NCI-H1436 treated with DMSO at 0.1 percent for 48 hours (cell line): ENCODE measurements around the gene KRI1.
A peak's percentile ranks its signal among the peaks of the same experiment; 100 is the strongest.

Experiments
- DNase-seq: peaks from one replicate; lab custom pipeline; 2025; lab: John Stamatoyannopoulos, UW

KRI1 gene

DNA sequence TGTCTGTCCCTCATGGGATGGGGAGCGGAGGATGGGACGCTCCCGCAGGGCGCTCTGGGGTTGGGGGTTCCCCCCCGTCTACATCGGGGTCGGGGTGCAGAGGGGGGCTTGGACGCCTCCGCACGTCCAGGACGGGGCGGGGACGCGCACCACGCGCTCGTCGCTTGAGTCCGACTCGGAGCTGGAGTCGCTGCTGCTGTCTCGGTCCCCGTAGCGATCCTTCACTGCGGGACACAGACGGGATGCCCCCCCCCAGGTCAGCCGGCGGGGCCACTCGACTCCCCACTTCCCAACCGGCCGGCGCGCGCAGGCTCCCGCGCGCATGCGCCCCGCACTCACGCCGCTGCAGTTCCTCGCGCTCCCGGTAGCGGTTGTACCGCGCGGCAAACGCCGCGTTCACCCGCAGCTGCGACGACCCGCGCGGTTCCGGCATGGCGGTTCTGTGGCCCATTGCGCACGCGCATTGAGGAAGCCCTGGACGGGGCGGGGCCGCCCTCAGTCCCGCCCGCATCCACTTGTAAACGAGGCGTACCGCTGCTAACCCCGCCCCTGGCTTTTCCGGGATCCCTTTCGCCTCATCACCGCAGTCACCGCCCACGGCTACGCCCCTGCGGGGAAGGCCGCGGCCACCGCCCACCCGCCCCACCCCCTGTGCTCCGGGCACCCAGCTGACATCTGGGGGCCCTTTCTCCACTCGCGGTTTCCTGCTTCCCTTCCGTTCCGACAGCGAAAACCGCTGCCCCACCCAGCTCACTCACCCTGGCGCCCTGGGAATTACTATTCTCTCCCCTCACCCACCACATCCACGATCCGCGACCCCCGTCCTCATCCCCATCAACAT is at the start of gene KRI1:
TSS of gene KRI1 (minus strand) at position 444 of the 841 bp plus-strand sequence. CDS start at position 433, 11 bp downstream.
- peak; percentile 77 for DNase-seq

DNA sequence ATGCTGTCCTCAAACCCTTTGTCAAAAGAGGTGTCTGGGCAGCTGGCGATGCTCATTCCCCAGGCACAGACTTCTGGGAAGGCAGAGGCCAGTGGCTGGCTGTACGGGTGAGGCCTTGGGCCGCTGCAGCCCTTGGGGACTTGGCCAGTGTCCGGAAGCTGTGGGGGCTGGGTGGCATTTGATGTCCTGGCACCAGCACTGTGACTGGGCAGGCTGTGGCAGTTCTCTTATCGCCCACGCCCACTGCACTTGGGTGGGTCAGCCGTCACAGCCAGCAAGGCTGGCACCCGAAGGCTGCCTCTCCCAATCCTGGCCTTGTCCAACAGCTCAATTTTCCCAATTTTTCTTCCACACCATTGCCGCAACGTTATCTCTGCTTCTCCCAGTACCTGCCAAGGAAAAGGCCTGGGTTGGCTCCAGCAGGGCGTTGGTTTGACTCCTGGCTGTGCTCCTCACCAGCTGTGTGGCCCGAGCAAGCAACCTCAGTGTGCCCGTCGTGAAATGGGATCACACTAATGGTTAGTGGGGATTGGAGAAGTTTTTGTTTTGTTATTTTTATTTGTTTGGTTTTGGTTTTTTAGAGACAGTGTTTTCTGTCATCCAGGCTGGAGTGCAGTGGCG is 46.8 kb upstream of the KRI1 start:
- no peak for DNase-seq

DNA sequence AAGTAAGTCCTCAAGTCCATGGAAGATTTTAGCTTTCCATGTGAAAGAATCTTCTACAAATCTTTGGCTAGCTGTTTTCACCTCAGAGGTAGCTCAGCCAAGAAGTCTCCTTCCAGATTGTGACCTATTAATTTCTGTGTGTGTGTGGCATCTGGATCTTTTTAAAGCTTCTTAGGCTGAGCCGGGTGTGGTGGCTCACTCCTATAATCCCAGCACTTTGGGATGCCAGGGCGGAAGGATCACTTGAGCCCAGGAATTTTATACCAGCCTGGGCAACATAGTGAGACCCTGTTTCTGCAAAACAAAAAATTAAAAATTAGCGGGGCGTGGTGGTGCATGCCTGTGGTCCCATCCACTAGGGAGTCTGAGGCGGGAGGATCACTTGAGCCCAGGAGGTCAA is 46.1 kb upstream of the KRI1 start:
- no peak for DNase-seq

DNA sequence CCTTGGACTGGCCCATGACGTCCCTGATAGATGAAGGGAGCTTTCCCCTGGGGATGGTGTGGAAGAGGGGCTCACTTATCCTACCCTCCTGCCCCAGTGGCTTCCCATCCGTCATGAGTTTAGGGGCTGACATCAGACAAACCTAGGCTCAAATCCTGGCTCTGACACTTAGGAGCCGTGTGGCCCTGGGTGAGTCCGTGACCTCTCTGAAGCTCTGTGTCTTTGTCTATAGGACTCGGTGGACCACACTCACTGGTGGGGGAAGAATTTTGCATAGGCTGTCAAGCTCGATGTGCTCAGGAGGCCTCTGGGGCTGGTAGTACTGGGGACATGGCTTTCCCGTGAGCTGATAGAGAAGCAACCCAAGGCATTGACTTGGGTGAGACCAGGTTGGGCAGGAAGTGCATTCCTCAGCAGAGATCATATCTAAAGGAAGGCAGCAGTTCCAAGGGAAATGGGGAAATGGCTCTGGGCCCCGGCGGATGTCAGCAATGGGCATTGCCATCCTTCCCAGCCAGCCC is 38.7 kb upstream of the KRI1 start:
- no peak for DNase-seq

DNA sequence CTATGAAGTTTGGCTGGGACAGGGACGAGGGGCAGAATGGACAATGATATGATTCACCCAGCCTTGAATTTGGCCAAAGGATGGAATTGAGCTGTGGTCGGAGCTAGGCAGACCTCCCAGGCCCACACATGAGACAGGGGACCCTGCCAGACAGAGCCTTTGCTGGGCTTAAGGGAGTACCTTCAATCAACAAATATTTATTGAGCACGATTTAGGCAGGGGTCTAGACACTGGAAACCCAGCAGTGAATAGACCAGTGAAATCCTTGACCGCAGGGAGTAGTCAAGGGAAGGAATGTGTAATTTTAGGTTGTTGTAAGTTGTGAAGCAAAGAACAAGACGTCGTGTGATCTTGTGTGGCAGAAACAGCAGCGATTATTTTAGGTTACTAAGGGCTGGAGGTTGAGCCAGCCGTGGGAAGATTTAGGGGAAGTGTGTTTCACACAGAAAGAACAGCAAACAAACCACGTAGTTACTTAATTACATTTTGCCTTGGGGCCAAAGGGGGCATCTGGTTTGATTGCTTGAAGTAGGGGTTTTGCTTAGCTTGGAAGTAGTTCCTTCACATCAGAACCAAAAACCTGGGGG is 38.2 kb upstream of the KRI1 start:
- no peak for DNase-seq

DNA sequence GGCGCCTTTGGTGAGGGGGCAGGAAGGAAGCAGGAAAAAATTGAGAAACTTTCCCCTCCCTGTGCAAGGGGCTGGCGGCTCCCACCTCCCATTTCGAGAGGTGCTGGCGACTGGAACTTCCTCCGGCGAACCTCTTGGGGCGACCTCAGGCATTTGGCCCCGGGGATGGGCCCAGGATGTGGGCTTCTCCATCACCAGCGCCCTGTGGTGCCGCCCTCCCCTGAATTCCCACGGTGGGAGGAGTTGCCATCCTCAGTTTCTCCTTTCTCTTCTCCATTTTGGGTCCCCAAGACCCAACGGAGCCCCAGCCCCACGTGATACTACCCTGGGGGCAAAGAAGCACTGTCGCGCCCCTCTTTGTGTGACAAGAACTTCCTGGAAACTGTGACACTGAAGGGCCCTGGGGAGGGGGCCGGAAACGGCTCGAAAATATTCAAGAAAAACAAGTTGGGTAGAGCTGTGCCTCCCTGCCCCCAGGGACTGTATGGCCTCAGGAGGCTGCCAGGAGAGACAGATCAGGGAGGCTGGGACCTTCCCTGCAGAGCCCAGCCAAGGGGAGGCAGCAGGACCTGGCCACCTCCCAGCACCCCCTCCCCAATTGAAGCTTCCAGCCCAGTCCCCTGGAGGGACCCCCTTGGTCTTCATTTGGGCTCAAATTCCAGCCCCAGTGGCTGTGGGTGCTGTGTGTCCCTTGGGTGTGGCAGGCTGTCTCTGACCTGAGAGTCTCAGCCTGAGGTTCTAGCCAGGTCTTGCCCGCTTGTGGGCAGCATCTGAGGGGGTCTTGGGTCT is 37.5 kb upstream of the KRI1 start:
- no peak for DNase-seq

DNA sequence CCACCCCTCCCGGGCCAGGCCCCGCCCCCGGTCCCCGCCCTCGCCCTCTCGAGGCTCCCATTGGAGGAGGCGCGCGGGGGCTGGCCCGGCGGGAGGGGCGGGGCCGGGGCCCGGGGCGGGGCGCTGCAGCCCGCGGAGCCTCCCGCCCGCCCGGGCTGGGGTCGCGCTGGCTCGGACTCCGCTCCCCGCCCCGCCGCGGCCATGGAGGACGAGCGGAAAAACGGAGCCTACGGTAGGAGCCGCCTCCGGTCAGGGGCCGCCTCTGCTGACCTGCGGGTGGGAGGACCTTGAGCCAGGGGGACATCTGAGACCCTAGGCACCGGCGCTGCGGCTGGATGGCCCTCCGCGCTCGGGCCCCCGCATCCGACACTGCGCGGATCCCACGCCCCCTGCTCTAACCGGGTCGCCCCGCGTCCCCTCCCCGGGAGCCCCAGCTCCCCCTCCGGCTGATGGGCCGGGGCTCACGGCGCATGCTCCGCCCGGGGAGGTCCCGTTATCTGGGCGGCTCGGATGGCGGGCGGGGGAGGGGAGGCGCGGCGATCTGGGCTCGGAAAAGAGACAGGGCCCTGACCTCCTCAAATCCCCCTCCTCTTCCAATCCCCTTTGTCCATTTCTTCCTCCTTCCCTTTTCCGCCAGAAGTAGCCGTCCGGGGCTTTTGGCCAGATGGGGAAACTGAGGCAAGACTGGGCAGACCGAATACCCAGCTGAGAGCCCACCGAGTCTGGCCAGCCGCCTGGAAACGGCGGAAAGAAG is 36.7 kb upstream of the KRI1 start:
- DNase-seq: no peak

DNA sequence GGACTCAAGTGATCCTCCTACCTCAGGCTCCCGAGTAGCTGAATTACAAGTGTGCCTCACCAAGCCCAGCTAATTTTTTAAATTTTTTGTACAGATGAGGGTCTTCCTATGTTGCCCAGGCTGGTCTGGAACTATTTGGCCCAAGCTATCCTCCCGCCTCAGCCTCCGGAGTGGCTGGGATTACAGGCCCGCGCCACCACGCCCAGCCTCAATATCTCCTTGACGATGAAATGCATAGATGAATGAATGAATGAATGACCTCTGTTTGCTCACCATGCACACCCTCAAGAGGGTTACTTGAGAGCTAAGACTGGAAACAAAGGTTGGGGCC is 36.2 kb upstream of the KRI1 start:
- DNase-seq: no peak

DNA sequence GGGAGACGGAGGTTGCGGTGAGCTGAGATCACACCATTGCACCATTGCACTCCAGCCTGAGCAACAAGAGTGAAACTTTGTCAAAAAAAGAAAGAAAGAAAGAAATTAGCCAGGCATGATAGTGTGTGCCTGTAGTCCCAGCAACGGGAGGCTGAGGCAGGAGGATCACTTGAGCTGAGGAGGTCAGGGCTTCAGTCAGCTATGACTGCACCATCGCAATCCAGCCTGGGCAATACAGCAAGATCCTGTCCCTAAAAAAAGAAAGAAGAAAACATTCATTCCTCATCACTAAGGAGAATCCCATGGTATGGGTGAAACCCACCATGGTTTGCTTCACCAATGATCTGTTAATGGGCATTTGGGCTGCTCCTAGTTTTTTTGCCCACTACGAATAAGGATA is 34.3 kb upstream of the KRI1 start:
- DNase-seq: no peak

DNA sequence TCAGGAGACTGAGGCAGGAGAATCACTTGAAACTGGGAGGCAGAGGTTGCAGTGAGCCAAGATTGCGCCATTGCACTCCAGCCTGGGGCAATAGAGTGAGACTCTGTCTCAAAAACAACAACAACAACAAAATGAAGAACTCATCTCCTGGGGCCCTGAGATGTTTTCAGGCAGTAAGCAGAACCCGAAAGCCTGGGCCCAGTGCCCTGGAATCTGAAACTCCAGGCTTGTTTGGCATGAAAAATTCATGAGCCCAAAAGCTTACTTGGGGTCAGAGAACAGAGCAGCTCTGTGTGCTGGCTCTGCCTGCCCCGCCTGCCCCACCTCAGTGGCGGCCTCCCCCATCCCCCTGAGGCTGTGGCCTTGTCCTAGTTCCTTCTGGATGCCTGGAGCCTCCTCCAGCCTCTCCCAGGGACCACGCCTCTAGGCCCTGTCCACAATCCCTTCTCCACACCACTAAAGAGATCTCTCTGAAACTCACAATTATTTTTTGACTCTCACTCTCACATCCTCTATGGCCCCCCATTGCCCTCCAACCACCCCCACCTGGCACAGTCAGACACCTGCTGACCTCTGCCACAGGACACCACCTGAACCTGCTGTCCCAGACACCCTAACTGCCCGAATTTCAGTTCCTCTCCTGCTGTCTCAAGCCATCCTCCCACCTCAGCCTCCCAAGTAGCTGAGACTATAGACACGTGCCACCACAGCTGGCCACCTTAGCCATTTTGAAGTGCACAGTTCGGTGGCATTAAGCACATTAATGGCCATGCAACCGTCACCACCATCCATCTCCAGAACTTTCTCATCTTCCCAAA is 28.2 kb upstream of the KRI1 start:
- DNase-seq: no peak

DNA sequence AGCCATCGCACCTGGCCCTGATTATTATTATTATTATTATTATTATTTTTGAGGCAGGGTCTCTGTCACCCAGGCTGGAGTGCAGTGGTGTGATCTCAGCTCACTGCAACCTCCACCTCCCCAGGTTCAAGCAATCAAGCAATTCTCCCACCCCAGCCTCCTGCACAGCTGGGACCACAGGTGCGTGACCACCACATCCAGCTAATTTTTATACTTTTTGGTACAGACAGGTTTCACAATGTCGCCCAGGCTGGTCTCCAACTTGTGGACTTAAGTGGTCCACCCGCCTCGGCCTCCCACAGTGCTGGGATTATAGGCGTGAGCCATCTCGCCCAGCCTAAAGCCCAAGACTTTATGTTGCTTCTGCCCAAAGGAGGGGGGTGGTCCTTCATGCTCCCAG is 27.3 kb upstream of the KRI1 start:
- no peak for DNase-seq

DNA sequence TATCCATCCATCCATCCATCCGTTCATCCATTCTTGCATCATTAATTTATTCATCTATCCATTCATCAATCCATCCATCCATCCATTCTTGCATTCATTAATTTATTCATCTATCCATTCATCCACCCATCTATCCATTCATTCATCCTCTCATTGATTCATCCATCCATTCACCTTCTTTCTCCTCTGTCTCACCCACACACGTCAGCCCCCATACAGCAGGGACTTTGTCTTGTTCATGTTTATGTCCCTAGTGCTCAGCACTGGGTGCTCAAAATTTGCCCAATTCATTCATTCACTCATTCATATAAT is 22.0 kb upstream of the KRI1 start:
- DNase-seq: no peak

DNA sequence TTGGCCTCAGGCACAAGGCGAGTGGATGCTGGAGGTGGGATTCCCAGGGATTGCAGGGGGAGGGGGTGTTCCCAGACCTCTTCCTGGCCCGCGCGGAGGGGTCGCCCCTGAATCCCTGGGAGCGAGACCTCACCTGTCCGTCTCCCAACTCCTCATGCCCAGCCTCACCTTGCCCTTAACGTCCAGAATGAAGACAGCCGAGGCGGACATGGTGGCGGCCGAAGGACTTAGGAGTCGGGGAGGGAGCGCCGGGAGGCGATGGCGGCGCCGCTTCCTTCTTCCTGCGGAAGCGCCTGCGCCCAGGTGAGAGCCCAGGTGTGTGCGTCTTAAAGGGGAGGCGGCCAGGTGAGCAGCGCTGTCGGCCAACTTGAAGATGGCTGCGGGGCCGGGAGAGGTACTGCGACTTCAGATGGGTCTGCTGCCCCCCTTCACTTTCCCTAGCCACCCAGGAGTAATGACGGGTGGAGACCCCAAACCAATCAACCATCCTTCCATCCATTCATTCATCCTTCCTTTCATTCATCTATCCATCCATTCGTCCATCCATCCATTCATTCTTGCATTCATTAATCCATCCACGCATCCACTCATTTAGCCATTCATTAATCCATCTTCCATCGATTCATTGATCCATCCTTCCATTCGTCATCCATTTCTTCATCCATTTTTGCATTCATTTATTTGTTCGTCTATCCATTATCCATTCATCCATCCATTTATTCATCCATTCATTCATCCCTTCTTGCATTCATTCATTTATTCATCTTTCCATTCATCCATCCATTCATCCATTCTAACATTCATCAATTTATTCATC is 21.4 kb upstream of the KRI1 start, which contains the start of gene AP1M2:
TSS of gene AP1M2 (minus strand) at position 291 of the 817 bp plus-strand sequence. CDS start at position 210, 81 bp downstream.
- no peak for DNase-seq

DNA sequence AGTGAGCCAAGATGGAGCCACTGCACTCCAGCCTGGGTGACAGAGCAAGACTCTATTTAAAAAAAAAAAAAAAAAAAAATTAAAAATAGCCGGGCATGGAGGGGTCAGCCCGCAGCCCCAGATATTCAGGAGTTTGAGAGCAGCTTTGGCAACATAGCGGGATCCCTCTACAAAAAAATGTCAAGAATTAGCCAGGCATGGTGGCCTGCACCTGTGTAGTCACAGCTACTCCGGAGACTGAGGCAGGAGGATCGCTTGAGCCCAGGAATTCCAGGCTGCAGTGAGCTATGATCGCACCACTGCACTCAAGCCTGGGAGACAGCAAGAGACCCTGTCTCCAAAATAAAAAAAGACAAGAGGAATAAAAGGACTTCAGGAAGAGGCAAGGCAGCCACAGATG is 20.6 kb upstream of the KRI1 start:
- no peak for DNase-seq

DNA sequence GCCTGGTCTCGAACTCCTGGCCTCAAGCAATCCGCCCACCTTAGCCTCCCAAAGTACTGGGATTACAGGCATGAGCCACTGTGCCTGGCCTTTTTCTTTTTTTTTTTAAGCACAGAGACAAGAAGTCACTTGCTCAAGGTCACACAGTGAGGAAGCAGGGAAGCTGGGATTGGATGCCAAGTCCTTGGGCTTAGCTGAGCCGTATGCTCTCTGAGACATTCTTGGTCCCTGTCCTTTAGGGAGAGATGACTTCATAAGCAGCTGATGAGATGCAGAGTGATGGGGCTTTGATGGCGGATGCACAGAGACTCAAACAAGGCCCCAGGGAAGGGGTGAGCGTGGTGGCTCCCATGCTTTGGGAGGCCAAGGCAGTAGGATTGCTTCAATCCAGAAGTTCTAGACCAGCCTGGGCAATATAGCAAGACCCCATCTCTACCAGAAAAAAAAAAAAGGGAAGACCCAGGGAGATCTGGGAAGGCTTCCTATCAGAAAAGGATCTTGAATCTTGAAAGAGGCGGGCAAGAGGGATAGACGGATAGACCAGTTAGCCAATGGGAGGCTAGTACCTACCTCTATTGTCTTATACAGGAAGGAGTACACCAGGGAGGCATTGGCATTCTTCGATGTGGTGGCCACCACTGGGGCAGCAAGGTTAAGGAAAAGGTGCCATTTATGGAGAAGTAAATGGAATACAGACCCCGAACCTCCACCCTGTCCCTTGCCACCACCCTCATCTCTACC is 17.4 kb upstream of the KRI1 start:
- DNase-seq: no peak

DNA sequence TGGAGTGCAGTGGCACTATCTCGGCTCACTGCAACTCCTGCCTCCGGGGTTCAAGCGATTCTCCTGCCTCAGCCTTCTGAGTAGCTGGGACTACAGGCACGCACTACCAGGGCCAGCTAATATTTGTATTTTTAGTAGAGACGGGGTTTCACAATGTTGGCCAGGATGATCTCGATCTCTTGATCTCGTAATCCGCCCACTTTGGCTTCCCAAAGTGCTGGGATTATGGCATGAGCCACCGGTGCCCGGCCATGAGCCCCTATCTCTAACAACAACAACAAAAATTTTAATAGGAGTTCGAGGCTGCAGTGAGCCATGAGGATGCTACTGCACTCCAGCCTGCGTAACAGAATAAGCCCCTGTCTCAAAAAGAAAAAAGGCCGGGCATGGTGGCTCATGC is 16.3 kb upstream of the KRI1 start:
- DNase-seq: no peak

DNA sequence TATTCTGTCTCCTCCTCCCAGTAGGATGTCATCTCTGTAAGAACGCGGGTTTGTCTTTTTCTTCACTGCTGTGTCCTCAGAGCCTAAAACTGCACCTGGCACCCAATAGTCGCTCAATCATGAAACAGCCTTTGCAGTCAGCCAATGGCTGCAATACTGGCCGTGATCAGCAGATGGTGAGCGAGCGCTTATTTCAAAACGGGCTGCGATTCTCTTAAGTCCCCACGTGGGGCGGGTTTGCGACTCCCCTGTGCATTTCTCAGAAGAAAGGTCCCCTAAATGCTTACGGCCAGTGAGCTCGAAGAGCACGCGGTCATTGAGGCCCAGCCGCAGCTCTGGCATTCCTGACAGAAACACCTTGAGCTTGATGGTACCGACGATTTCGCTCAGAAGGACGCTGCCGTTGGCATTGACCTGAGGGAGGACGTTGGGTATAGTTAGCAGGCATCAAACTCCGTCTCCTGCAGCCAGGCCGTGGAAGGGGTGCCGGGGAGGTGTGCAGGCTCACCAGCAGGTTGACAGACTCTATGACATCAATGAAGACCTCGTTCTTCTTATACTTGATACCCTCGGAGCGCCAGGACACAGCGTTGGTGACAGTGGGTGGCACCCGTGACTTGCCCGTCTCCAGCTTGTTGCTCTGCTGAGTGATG is 15.3 kb upstream of the KRI1 start:
- peak; percentile 62 for DNase-seq

DNA sequence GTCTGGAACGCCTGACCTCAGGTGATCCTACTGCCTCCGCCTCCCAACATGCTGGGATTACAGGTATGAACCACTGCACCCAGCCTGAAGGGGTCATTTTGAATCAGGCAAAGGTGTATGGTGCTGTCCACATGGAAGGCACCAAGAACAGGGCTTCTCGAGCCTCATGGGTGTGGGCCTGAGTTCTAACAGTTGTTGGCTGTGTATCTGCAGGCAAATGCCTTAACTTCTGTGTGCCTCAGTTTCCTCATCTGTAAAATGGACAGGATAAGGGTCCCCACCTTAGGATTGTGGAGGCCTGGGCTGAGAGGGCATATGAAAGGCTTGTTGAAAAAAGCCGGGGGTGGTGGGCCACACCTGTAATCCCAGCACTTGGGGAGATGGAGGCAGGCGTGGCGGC is 12.1 kb upstream of the KRI1 start:
- DNase-seq: no peak
